Measurements from ENCODE around the gene ZNF121.
"Not testable (repeated sequence)": the region's sequence is repeated elsewhere in the genome, so short reads cannot be mapped to it uniquely, and the experiment has no call there.

ZNF121 gene

GRCh38 chr19:9584073-9584833 is at the start of gene ZNF121:
Gene ZNF121, minus strand, starts transcription at chr19:9584504. Its CDS starts 16,407 bp downstream, at chr19:9568097.
- DNase-seq = peak; percentile 91

- DNase-seq = no peak
Measured at GRCh38 chr19:9627856-9628255, 43.6 kb upstream of the ZNF121 start.

- no peak for DNase-seq
Measured at GRCh38 chr19:9622531-9622930, 38.2 kb upstream of the ZNF121 start.

- peak; percentile 83 for DNase-seq
Measured at GRCh38 chr19:9621156-9622037, 37.1 kb upstream of the ZNF121 start, which contains the start of gene ZNF561. Gene ZNF561, minus strand, starts transcription at chr19:9621232. Its CDS starts 1,776 bp downstream, at chr19:9619456.

GRCh38 chr19:9620842-9621155 is 36.5 kb upstream of the ZNF121 start:
- DNase-seq = no peak

GRCh38 chr19:9615844-9616243 is 31.5 kb upstream of the ZNF121 start:
- DNase-seq = no peak

GRCh38 chr19:9610484-9611113 is 26.3 kb upstream of the ZNF121 start:
- no peak for DNase-seq

GRCh38 chr19:9608912-9609311 is 24.6 kb upstream of the ZNF121 start:
- no peak for DNase-seq

GRCh38 chr19:9597027-9597426 is 12.7 kb upstream of the ZNF121 start:
- DNase-seq = no peak

GRCh38 chr19:9586764-9587163 is 2.5 kb upstream of the ZNF121 start:
- DNase-seq = peak; percentile 75

- DNase-seq = not testable (repeated sequence)
Measured at GRCh38 chr19:9582081-9582725, 2.1 kb downstream of the ZNF121 start.

GRCh38 chr19:9580728-9581127 is 3.6 kb downstream of the ZNF121 start:
- no peak for DNase-seq

- DNase-seq = no peak
Measured at GRCh38 chr19:9570255-9570654, 14.0 kb downstream of the ZNF121 start.

- DNase-seq = no peak
Measured at GRCh38 chr19:9566729-9567128, 17.6 kb downstream of the ZNF121 start.

GRCh38 chr19:9565900-9566705 is 18.2 kb downstream of the ZNF121 start:
- DNase-seq = peak; percentile 8

GRCh38 chr19:9552536-9553274 is 31.6 kb downstream of the ZNF121 start:
- DNase-seq = no peak

- DNase-seq = no peak
Measured at GRCh38 chr19:9547870-9548269, 36.4 kb downstream of the ZNF121 start.

GRCh38 chr19:9541281-9541680 is 43.0 kb downstream of the ZNF121 start:
- DNase-seq = not testable (repeated sequence)

GRCh38 chr19:9539921-9540320 is 44.4 kb downstream of the ZNF121 start:
- DNase-seq = not testable (repeated sequence)

GRCh38 chr19:9539201-9539600 is 45.1 kb downstream of the ZNF121 start:
- DNase-seq = not testable (repeated sequence)
